Mesenteric fat pad (tissue), 1 donor: ENCODE measurements around the gene ENTPD8. TPM values are rescaled to one million over a fixed set of nuclear protein-coding genes. Genes with fewer than 3 reads are reported as not detected.
"Not testable (repeated sequence)": the region's sequence is repeated elsewhere in the genome, so short reads cannot be mapped to it uniquely, and the experiment has no call there.

Source experiments
- DNase-seq: peaks from one replicate; pipeline ENCODE4 v3.0.0-alpha.2; 2020; ENCODE audit warnings: low spot score
- total RNA-seq: library from RNA; stranded (reverse); fragmentation: NEBNext Ultra II Directional; extraction: Animal tissue kit (Norgen Biotek cat#: 25700); gene quantifications from one replicate; pipeline ENCODE4 v1.2.1, GENCODE V29; 2021
- donor health status: DM: yes; HTN: yes; CAD: no.

Gene ENTPD8
- total RNA-seq, 1 donor from 2014 or later, result not detected

DNA sequence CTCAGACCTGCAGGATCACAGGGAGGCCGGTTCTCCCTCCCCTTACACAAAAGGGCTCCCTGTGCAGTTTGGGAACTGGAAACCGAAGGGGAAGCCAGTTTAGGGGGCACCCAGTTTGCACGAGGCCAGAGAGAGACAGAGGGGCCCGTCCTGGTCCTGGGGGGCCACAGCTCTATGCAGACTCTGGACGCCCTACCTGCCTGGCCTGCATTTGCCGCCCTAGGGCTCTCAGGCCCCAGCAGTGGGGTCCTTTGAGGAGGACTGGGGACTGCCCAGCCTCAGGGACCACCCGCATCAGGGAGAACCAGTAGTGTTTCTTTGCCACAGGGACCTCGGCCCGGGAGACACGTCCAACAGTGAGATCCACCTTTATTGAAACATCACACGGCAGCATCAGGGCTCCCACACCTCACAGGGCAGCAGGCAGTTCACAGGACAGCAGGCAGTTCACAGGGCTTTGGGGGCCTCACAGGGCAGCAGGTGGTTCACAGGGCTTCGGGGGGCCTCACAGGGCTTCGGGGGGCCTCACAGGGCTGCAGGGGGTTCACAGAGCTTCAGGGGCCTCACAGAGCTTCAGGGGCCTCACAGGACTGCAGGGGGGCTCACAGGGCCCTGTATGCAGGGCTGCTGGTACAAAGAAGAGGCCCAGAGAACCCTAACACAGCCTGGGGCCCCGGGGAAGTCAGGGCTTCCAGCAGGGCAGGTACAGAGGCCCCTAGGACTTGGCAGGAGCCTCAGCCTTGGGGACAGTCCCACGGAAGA is 18.6 kb upstream of the ENTPD8 start:
- no peak for DNase-seq

DNA sequence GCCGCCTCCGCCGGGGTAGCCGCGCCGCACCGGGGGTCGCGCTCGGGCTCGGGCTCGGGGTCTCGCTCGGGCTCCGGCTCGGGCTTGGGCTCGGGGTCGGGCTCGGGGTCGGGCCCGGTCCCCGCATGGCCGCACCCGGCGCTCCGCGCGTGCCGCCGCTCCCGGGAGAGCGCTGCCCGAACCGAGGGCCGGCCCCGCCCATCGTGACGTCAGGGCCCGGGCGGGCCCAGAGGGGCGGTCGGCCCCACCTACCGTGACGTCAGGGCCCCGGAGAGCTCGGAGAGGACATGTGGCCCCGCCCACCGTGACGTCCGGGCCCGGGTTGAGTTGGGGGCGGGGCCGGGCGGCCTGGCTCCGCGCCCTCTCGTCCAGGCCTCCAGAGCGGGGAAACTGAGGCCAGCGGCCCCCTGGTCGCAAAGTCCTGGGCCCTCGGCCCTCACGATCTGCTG is 18.0 kb upstream of the ENTPD8 start, which contains the start of gene NSMF:
NSMF (minus strand) TSS at position 183 of the 449 bp plus-strand sequence. CDS start 232 bp downstream, outside the sequence.
- DNase-seq, result peak; percentile 98

DNA sequence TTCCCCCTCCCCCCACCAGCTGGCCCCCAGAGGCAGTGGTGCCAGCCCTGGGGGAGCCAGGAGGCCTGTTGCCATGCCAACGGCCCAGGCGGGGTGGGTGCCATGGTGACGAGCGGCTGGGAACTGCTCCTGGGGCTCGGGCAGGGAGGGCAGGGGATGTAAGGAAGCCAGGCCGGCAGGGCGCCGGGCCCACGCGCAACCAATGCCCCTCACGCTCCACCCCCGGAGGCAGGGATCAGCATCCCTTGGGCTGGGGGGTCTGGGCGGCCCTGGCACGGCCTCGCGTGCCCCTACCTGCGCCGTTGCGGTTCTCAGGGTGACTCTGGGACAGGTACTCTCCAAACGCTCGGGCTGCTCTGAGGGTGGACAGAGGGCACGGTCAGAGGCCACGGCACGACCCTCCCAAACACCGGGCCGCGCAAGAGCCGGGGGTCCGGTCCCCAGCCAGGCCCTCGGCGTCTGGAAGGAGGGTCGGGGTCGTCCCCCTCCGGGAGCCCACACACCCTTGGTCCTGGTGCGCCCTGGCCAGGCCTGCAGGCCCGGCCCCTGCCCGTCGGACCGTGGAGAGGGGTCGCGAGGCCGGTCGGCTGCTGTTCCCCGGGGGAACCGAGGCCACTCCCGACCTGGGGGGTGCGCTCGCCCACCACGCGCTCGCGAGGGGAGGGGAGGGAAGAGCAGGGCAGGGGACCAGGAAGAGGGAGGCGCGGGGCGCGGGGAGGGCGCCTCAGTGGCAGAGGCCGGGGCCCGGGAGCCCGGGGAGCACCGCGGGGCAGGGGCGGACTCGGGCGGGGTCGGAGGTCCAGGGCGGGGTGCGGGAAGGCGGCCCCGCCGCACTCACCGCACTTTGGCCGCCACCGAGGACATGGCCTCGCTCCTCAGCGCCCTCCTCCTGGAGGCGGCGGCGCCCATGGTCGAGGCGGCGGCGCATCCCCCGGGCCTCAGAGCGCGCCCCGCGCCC is 17.3 kb upstream of the ENTPD8 start:
- DNase-seq, result no peak

DNA sequence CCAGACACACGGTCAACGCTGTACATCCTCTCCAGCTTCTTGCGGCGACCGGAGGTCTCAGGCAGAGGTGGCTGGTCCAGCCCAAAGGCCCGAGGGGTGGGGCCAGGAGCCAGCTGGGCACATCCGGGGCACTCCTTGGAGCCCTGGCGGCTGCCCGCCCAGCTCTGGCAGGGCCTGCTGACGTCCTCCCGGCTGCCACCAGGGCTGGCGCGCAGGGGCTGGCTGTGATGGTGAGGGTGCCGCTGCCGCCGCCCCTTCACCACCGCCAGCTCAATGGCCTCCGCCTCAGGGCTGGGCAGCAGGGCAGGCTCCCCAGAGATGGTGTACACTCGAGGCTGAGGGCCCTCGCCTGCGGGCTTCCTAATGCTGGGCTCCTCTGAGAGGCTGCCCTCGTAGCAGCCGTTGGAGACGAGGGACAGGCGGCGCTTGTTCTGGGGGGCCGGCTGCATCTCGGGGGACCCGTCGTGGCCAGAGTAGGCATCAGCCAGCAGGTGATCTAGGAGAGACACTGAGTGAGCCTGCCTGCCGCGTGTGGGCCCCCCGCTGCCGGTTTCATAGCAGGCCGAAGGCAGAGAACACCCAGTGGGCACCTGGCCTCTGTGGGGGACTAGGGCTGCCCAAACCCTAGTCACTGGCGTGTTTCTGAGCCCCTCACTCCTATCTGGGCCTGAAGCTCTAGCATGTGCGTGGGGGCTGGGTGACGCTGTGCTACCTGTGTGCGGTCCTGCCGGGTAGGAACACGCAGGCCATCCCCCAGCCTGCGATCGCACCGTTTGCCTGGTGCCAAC is 16.4 kb upstream of the ENTPD8 start:
- no peak for DNase-seq

DNA sequence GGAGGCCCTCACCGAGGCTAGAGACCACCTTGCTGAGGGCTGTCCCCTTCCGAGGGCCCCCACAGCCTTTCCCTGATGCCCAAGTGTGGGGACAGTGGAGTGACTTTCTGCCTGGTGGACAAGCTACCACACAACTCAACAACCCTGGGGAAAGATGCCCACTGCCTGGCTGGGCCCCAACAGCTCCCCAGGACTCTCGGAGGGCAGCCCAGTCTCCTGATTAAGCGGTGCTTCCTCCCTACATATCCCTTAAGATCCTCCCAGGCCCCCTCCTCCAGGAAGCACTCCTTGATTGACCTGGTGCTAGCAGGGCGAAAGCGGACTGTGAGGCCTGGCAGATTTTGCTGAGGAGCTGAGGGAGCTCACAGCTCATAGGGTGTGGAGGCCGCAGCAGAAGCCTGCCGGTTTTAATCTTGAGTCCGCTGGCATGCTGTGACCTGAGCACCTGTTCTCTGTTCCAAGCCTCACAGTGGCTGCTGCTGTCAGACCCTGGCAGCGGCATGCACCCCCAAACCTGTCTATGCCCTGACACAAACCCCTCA is 15.8 kb upstream of the ENTPD8 start:
- DNase-seq, result no peak

DNA sequence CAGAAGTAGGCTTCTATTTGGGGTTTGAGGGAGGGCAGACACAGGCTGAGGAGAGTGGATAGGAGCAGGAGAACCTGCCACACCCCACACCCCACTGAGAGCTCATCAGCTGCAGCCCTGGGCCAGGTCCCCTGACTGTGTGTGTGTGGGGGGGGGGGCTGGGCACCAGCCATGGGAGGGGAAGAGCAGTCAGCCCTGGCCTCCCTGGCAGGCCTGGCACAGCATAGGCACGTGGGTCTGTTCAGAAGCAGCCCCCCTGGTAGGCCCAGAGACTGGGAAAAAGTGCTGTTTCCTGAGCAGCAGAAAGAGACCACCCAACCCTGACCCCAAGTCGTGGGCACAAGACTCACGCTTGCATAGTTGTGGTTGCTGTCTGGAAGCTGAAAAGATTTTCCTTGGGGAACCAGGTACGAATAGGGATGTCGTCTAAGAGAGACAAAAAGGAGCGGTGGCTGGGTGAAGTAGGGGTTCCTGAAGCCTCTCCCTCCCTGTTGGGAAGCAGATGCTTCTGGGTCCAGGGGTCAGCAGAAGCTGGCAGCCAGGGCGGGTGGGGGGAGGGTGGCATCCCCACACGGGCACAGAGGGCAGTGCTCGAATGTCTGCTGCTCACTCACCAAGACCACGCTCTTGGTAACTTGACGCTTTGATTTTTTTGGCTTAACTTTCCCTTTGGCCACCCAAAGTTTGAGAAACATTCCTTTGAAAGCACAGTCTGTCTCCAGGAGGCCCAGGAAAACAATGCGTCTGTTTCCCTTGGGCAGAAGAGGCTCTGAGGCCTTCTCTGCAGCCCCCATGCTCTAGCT is 15.1 kb upstream of the ENTPD8 start:
- DNase-seq, result no peak

DNA sequence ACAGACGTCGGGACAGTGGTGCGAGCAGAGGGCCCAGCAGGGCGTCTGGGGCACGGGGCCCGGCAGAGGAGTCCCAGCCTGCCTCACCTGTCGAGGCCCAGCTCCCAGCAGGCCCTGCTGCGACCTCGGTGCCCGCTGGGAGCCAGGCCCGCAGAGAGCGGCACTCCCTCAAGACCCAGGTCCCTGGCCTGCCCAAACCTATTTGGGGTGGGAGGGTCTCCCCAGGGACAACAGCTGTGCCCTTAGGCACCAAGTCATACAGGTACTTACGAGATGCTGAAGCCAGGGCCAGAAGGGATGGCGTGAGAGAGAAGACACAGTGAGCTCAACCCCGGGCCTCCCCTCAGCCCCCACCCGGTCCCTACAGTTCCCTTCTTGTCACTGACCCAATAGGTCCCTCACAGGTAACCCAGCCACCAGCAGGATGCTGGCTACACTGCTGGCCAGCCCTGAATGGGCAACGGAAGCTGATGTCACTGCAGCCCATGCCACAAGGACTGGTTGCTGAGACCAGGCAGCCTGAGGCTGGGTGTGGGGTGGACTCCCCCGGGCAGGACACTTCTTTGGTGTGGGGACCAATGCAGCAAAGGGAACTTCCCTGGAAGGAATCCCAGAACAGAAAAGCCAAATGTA is 14.3 kb upstream of the ENTPD8 start:
- no peak for DNase-seq

DNA sequence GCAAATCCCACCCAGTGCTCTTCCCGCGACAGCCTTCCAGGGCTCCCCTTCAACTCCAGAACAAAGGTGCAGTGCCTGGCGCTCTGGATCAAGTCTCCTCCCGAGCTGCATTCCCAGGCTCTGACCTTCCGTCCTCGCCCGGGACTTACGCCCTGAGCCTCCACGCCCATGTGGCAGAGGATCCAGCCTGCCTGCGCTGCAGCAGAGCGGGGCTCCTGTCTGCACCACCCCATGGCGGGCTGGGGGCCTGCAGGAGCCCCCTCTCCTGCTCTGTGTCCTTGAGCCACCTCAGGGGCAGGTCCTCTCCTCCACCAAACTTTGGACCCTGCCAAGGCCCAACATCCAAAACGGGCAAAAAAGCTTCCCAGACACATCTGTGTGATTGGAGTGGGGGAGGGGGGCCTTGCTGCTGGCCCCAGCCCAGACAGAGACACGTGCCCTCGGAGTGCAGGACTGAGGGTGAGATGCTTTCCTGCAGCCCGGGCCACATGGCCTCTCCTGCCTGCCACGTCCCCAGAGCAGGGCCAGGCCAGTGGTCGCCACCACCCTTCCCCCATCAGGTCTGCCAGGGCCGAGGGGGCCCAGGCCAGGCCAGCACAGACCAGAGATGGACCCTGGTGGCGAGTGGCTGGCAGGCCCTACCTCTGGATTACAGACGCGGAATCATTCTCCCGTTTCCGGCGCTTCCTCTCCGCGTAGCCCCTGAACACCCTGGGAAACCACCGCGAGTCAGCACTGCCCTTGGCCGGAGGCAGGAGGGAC is 13.6 kb upstream of the ENTPD8 start:
- no peak for DNase-seq

DNA sequence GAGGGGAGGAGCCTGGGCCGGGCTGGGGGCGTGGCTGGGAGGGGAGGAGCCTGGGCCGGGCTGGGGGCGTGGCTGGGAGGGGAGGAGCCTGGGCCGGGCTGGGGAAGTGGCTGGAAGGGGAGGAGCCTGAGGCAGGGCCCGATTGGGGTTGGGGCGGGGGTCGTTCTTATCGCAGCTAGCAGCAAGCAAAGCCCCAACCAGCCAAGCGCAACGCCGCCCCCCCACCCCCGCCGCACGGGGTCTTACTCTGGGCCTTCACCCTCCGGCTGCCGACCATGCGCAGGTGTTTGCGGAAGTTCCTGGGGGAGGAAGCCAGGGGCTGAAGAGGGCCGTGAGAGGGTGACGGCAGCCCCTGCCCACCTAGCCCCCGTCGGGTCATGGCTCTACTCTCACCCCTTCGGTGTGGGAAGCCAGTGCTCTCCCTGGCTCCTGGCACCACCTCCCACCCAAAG is 13.0 kb upstream of the ENTPD8 start:
- no peak for DNase-seq

DNA sequence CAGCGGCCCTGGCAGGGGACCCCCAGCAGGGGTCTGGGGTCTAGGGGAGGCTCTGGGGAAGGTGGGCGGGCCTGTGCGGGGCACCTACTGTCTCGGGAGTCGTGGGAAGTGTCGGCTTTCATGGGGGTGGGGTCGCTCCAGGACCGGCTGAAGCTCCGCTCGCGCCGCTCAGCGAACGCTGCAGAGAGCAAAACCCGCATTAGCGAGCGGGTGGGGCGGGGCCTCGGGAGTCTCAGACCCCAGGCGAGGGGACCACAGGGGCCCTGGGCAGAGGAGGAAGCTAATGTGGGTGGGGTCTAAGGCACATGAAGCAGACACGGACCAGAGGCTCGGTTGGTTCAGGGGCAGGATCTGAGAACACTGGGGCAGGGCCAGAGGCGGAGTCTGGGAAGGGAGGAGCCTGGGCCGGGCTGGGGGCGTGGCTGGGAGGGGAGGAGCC is 12.5 kb upstream of the ENTPD8 start:
- DNase-seq, result no peak

DNA sequence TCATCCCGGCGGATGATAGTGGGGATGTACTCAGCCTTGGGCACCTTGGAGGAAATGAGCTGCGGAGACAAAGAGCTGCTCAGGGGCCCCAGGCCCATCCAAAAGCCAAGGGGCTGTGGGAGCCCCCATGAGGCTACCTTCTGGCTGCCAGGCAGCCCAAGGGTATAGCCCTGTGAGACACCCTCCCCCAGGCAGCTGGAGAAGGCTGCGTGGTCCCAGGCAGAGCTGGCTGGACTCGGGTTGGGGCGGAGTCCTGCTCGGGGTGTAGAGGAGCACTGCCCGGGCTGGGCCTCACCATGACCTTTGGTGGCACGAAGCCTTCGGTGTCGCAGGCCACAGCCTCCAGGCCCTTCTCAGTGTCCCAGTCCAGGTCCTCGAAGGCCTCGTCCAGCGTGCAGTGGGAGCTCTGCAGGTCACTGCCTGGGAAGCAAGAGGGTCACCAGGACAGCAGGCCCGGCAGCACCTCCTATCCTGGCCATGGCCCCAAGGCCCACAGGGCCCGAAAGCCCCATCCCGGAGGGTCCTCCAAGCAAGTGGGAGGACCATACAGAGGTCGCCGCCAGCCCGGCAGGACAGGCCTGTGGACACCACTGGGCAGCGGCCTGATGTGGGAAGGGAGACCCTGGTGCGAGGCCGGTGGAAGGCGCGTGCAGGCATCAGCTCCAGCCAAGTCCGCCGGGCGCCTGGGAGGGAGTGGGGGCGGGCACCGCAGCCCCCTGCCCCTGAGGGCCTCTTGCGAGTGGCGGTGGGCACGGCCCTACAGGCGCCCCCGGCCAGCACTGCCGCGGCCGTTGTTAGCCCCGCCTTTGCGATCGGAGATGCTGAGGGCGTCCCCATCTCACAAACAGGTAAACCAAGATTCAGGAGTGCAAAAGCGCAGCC is 11.8 kb upstream of the ENTPD8 start:
- no peak for DNase-seq

DNA sequence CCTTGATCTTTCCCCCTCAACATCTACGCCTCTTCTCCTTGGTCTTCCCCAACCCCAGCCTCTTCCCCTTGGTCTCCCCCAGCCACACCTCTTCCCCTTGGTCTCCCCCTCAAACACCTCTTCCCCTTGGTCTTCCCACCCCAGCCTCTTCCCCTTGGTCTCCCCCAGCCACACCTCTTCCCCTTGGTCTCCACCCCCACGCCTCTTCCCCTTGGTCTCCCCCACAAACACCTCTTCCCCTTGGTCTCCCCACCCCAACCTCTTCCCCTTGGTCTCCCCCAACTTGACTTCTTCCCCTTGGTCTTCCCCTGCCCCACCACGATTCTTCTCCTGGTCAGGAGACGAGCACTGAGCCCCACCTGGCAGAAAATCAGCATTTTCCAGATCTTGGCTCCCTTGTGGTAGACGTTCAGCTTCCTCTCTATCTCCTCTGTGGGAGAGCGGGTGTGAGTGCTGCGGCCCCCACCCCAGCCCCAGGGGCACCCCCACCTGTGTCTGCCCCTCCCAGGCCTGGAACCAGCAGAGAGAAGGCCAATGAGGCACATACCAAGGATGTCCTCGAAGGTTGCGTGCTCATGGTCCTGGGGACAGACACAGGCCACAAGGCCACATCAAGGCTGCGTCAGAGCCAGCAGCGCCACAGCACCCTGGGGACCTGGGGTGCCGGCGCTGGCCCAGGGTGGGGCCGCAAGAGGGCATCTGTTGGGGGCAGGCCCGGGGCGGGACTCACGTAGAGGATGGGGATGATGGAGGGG is 11.0 kb upstream of the ENTPD8 start:
- DNase-seq, result no peak

DNA sequence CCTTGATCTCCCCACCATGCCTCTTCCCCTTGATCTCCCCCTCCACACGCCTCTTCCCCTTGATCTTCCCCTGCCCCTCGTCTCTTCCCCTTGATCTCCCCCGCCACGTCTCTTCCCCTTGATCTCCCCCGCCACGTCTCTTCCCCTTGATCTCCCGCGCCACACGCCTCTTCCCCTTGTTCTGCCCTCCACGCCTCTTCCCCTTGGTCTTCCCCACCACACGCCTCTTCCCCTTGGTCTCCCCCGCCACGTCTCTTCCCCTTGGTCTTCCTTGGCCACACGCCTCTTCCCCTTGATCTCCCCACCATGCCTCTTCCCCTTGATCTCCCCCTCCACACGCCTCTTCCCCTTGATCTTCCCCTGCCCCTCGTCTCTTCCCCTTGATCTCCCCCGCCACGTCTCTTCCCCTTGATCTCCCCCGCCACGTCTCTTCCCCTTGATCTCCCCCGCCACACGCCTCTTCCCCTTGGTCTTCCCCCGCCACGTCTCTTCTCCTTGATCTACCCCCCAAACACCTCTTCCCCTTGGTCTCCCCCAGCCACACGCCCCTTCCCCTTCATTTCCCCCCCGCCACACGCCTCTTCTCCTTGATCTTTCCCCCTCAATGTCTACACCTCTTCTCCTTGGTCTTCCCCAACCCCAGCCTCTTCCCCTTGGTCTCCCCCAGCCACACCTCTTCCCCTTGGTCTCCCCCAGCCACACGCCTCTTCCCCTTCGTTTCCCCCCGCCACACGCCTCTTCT is 10.3 kb upstream of the ENTPD8 start:
- DNase-seq, result not testable (repeated sequence)

DNA sequence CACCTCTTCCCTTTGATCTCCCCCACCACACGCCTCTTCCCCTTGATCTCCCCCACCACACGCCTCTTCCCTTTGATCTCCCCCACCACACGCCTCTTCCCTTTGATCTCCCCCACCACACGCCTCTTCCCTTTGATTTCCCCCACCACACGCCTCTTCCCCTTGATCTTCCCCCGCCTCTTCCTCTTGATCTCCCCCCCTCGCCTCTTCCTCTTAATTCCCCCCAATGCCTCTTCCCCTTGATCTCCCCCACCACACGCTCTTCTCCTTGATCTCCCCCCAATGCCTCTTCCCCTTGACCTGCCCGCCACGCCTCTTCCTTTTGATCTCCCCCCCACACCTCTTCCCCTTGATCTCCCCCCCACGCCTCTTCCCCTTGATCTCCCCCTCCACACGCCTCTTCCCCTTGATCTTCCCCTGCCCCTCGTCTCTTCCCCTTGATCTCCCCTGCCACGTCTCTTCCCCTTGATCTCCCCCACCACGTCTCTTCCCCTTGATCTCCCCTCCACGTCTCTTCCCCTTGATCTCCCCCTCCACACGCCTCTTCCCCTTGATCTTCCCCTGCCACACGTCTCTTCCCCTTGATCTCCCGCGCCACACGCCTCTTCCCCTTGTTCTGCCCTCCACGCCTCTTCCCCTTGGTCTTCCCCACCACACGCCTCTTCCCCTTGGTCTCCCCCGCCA is 9.5 kb upstream of the ENTPD8 start:
- not testable (repeated sequence) for DNase-seq

DNA sequence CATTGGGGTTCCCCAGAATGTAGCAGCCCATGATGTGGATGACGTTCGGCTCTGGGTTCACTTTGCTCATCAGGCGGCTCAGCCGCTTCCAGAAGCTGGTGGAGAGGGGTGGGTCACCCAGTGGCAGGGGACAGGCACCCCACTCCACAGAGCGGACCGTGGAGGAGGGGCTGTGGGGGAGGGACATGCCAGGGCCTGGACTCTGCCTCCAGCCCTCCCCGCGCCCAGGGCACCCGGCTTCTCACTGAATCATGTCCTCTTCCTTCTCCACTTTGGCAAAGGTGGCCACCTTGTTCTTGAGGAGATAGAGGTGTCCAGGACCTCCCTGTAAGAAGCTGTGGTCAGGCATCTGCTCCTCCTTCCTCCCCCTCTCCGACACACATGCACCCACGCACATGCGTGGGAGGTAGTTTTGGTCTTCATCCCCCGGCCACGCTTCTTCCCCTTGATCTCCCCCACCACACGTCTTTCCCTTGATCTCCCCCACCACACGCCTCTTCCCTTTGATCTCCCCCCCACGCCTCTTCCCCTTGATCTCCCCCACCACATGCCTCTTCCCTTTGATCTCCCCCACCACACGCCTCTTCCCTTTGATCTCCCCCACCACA is 8.9 kb upstream of the ENTPD8 start:
- DNase-seq, result no peak
